Fibroblast of lung (primary cell): ENCODE measurements around the gene DQX1. TPM values are rescaled to one million over a fixed set of nuclear protein-coding genes. Genes with fewer than 3 reads are reported as not detected.

Source experiments
- DNase-seq, 2 donors: peaks; one replicate each; pipeline versions ENCODE4 v3.0.0 to v3.0.0-alpha.2; 2010; ENCODE audit warnings: low read depth in 2 of 2
- H2AFZ ChIP-seq: 2 replicates; pipeline ENCODE4 v1.5.1; 2012; ENCODE audit warnings: low read length, control low read depth, inconsistent platforms
- H3K27ac ChIP-seq: 2 replicates; pipeline ENCODE4 v1.5.1; 2011; ENCODE audit warnings: low read length, control low read depth; ENCODE audit not compliant: insufficient read depth
- H3K27me3 ChIP-seq: 2 replicates; pipeline ENCODE4 v1.5.1; 2011; ENCODE audit warnings: mild to moderate bottlenecking, low read length; ENCODE audit not compliant: control insufficient read depth, insufficient read depth
- H3K36me3 ChIP-seq: 2 replicates; pipeline ENCODE4 v1.5.1; 2011; ENCODE audit warnings: low read length; ENCODE audit not compliant: control insufficient read depth, insufficient read depth
- H3K4me1 ChIP-seq: 2 replicates; pipeline ENCODE4 v1.5.1; 2011; ENCODE audit warnings: low read length; ENCODE audit not compliant: control insufficient read depth, insufficient read depth; ENCODE audit errors: extremely low read depth
- H3K4me2 ChIP-seq: 2 replicates; pipeline ENCODE4 v1.5.1; 2011; ENCODE audit warnings: low read length, control low read depth; ENCODE audit not compliant: insufficient read depth; ENCODE audit errors: extremely low read depth
- H3K4me3 ChIP-seq, 4 experiments: fragments of 200-600 bp in 1 of 4; sonication (generic) in 1 of 4; replicated peaks in 1 of 4; 2 replicates each; pipeline ENCODE4 v1.5.1; 2011 to 2016; ENCODE audit warnings: low read length in 4 of 4, low read depth in 3 of 4, mild to moderate bottlenecking in 3 of 4, control low read depth in 2 of 4, inconsistent platforms in 1 of 4, mixed read lengths in 1 of 4; ENCODE audit not compliant: insufficient read depth in 1 of 4; ENCODE audit errors: control extremely low read depth in 1 of 4
- H3K79me2 ChIP-seq: 2 replicates; pipeline ENCODE4 v1.5.1; 2012; ENCODE audit warnings: mild to moderate bottlenecking, low read length, inconsistent platforms; ENCODE audit not compliant: control insufficient read depth, insufficient read depth
- H3K9ac ChIP-seq: 2 replicates; pipeline ENCODE4 v1.5.1; 2011; ENCODE audit warnings: mild to moderate bottlenecking, low read length, control low read depth; ENCODE audit not compliant: insufficient read depth
- H3K9me3 ChIP-seq: 2 replicates; pipeline ENCODE4 v1.5.1; 2012; ENCODE audit warnings: low read depth, low read length; ENCODE audit not compliant: control insufficient read depth, insufficient read depth
- H4K20me1 ChIP-seq: 2 replicates; pipeline ENCODE4 v1.5.1; 2011; ENCODE audit warnings: low read length; ENCODE audit not compliant: control insufficient read depth, insufficient read depth; ENCODE audit errors: extremely low read depth
- EZH2 ChIP-seq: IDR thresholded peaks from 2 replicates; pipeline ENCODE4 v1.5.1; 2012; ENCODE audit warnings: low read length, control low read depth, mild to moderate bottlenecking; ENCODE audit errors: missing control alignments
- polyA plus RNA-seq, 2 donors: library from polyadenylated mRNA; depleted of rRNA in 1 of 2; stranded (reverse) in 1 of 2; unstranded in 1 of 2; fragments of >200 nt; gene quantifications; 2 replicates each; pipeline ENCODE4 v1.2.1, GENCODE V29; 2011 to 2012; ENCODE audit warnings: missing spikeins in 1 of 2
- total RNA-seq: library from RNA; depleted of rRNA; stranded (reverse); fragments of >200 nt; gene quantifications from 2 replicates; pipeline ENCODE4 v1.2.1, GENCODE V29; 2014
- TF ChIP-seq, protein P1 (sequence below), 2 donors: IDR thresholded peaks in 1 of 2; conservative IDR thresholded peaks in 1 of 2; 1 replicate in 1 of 2; 2 replicates in 1 of 2; pipeline ENCODE4 v1.5.1; 2011 to 2012; ENCODE audit warnings: low read length in 2 of 2, control low read depth in 1 of 2, inconsistent platforms in 1 of 2, low read depth in 1 of 2, mild to moderate bottlenecking in 1 of 2

DQX1 gene
- total and polyA plus RNA-seq, 2 donors (not counting 1 experiment from before 2014, with no cell fraction given): not detected

DNA sequence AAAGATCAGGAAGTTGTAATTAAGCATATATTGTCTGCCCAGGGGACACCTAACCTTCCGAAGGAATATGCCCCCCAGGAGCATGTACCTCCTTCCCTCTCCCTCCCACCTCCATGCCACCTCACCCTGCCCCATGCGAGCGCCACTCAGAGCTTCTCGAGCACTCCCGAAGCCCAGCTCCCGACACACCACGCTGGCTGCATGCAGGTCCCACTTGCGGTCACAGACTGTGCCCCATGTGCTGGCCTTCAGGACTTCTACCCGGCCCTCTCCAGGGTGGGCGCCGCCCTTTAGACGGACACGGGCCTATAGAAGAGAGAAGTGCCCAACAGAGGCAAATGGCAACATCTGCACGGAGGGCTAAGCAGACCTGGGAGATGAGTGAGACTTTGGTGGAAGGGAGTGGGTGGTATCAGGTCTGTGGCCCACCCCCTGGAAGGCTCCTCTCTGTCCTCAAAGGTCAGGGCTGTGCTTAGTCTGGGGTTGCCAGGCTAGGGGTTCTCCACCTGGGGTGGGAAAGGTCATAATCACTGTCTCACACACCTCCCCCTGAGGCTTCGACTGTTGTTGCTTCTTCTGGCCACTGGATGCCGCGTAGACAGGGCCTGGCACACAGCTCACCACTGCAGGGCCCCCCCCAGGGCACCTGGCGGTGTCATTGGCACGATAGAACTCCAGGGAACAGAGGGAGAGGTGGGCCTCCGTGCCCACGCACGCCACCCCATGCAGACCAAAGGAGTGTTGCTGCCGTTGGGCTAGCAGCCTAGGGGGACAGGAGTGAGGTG lies 10.3 kb upstream of the DQX1 start:
- Histone ChIP-seq H3K9ac (no peak overlapping the region), H2AFZ (no peak overlapping the region), H3K4me2 (no peak overlapping the region), H3K9me3 (no peaks in the 10 kb centered on the region), H3K27me3 (peaks cover 2% of the 10 kb centered on the region), H4K20me1 (no peaks in the 10 kb centered on the region), H3K36me3 (peaks cover 5% of the 10 kb centered on the region), H3K4me3 (no peak overlapping the region), H3K79me2 (no peaks in the 10 kb centered on the region), H3K27ac (no peak overlapping the region), H3K4me1 (no peaks in the 10 kb centered on the region)
- TF ChIP-seq EZH2: no peak
- TF ChIP-seq, protein P1, sequence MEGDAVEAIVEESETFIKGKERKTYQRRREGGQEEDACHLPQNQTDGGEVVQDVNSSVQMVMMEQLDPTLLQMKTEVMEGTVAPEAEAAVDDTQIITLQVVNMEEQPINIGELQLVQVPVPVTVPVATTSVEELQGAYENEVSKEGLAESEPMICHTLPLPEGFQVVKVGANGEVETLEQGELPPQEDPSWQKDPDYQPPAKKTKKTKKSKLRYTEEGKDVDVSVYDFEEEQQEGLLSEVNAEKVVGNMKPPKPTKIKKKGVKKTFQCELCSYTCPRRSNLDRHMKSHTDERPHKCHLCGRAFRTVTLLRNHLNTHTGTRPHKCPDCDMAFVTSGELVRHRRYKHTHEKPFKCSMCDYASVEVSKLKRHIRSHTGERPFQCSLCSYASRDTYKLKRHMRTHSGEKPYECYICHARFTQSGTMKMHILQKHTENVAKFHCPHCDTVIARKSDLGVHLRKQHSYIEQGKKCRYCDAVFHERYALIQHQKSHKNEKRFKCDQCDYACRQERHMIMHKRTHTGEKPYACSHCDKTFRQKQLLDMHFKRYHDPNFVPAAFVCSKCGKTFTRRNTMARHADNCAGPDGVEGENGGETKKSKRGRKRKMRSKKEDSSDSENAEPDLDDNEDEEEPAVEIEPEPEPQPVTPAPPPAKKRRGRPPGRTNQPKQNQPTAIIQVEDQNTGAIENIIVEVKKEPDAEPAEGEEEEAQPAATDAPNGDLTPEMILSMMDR (conservative IDR thresholded peaks at IDR 0.05 in 1 of 2, IDR thresholded peaks at IDR 0.05 in 1 of 2; ENCODE audit: low read depth in 1 of 2, low read length in 2 of 2): no peak
- DNase-seq: no peak

DNA sequence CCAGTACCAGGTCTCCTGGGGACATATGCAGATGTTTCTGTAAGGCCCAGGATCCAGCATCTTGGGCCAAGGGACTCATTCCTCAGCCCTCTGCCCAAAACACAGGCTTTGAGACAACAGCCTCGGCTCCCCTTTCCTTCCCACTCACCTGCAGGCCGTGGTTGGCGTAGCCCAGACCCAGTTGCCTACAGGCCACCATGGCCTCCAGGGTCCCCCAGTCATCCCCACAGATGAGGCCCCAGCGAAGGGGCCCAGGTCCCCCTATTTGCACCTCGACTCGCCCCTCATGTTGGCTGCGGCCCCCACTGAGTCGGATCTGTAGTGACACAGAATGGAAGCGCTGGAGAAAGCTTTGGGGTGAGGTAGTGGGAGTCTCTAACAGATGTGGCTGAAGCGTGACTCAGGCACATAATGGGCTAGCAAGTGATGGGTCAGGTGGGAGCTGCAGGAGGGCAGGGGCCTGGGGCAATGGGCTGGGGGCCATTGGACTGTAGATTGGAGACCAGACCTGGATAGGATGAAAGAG lies 9.5 kb upstream of the DQX1 start:
- Histone ChIP-seq H4K20me1 (no peaks in the 10 kb centered on the region), H3K9me3 (no peaks in the 10 kb centered on the region), H2AFZ (no peak overlapping the region), H3K4me1 (peaks cover 7% of the 10 kb centered on the region), H3K9ac (no peak overlapping the region), H3K27me3 (peaks cover 2% of the 10 kb centered on the region), H3K27ac (no peak overlapping the region), H3K79me2 (peaks cover 1% of the 10 kb centered on the region), H3K4me2 (no peak overlapping the region), H3K36me3 (peaks cover 5% of the 10 kb centered on the region), H3K4me3 (no peak overlapping the region)
- no peak for DNase-seq
- TF ChIP-seq EZH2: no peak
- TF ChIP-seq, protein P1 (conservative IDR thresholded peaks at IDR 0.05 in 1 of 2, IDR thresholded peaks at IDR 0.05 in 1 of 2; ENCODE audit: low read depth in 1 of 2, low read length in 2 of 2): no peak

DNA sequence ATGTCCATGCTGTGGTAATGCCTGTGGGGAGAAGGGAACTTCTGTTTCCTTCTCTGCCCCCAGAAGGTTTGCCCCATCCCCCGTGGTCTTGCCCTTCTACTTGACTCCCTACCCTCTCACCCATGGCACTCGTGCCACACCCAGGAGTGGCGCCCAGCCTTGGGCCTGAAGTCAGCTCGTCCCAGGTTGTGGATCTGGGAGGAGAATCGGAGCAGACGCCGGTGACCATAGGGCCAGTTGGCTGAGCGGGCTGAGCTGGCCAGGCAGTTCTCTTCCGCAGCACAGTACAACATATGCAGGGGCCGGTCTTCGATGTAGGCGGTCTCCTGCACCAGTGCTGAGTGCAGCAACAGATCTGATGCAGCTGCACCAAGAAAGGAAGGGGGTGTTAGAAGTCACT lies 8.4 kb upstream of the DQX1 start:
- TF ChIP-seq, protein P1 (conservative IDR thresholded peaks at IDR 0.05 in 1 of 2, IDR thresholded peaks at IDR 0.05 in 1 of 2; ENCODE audit: low read depth in 1 of 2, low read length in 2 of 2): no peak
- TF ChIP-seq EZH2: no peak
- DNase-seq: no peak
- peaks cover 5% of the 10 kb centered on the region for H3K36me3 ChIP-seq
- H3K27me3 ChIP-seq: peaks cover 2% of the 10 kb centered on the region
- no peak overlapping the region for H3K9ac ChIP-seq
- H3K79me2 ChIP-seq: peaks cover 2% of the 10 kb centered on the region
- no peaks in the 10 kb centered on the region for H3K9me3 ChIP-seq
- no peak overlapping the region for H3K27ac ChIP-seq
- H3K4me2 ChIP-seq: no peak overlapping the region
- H3K4me3 ChIP-seq: no peak overlapping the region
- H2AFZ ChIP-seq: no peak overlapping the region
- H3K4me1 ChIP-seq: peaks cover 7% of the 10 kb centered on the region
- no peaks in the 10 kb centered on the region for H4K20me1 ChIP-seq
